ENCODE measurements around the gene RAVER1. TPM values are rescaled to one million over a fixed set of nuclear protein-coding genes. Genes with fewer than 3 reads are reported as not detected.

RAVER1 gene
- total RNA-seq, 1 donor from 2014 or later: 24.8 TPM

DNA sequence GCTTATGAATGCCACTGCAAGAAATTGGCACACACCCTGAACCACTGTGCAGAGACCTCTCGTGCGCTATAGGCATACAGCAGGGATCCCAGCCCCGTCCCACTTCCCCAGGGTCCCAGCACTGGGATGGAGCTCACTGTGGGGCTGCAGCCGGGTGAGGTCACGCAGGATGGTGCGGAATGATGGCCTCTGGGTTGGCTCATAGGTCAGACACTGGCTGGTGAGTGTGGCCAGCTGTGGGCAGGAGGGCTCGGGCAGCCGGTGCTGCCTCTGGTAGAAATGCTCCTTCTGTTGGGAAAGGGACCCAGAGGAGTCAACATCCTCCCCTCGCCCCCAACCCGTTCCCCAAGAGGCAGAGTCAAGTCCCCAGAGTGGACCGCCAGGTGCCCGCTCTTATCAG lies 23.1 kb upstream of the RAVER1 start:
- Mint-ChIP-seq H3K9me3 (ENCODE audit: unreplicated experiment) (peaks cover 2% of the 10 kb centered on the region), H3K27ac (ENCODE audit: unreplicated experiment) (no peak overlapping the region), H3K4me1 (ENCODE audit: low read depth, unreplicated experiment) (peaks cover 5% of the 10 kb centered on the region), H3K27me3 (ENCODE audit: unreplicated experiment) (peaks cover 4% of the 10 kb centered on the region), H3K36me3 (ENCODE audit: unreplicated experiment) (no peaks in the 10 kb centered on the region), H3K4me3 (ENCODE audit: unreplicated experiment) (no peak overlapping the region)
- TF ChIP-seq, protein P1, sequence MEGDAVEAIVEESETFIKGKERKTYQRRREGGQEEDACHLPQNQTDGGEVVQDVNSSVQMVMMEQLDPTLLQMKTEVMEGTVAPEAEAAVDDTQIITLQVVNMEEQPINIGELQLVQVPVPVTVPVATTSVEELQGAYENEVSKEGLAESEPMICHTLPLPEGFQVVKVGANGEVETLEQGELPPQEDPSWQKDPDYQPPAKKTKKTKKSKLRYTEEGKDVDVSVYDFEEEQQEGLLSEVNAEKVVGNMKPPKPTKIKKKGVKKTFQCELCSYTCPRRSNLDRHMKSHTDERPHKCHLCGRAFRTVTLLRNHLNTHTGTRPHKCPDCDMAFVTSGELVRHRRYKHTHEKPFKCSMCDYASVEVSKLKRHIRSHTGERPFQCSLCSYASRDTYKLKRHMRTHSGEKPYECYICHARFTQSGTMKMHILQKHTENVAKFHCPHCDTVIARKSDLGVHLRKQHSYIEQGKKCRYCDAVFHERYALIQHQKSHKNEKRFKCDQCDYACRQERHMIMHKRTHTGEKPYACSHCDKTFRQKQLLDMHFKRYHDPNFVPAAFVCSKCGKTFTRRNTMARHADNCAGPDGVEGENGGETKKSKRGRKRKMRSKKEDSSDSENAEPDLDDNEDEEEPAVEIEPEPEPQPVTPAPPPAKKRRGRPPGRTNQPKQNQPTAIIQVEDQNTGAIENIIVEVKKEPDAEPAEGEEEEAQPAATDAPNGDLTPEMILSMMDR (IDR thresholded peaks at IDR 0.05; ENCODE audit: partially characterized antibody, unreplicated experiment): no peak
- no peak for DNase-seq

DNA sequence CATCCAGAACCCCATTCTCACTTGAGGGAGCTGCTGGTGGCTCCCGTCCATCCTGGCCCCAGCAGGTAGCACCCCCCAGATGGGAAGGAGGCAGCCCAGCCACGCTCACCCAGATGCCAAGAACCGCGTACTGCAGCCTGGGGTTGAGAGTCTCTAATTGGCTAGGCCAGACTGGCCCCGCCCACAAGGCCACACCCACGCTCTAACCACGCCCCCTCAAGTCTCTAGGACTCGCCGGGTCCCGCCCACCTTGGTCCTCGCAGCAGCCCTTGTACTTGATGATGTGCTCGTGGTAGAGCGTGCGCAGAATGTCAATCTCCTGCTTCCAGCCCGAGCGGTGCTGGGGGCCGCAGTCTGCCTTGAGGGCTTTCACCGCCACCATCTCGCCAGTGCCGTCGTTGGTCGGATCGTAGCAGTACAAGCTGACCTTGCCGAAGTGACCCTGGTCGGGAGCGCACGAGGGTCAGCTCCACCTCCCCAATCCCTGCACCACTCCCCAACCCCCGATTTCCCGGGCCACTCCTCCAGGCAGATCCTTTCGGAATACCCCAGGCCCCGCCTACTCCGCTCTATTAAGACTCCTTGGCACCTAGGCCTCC lies 20.6 kb upstream of the RAVER1 start:
- DNase-seq: peak; percentile 98
- TF ChIP-seq, protein P1 (IDR thresholded peaks at IDR 0.05; ENCODE audit: partially characterized antibody, unreplicated experiment): no peak
- peak overlapping the region; percentile 96 for H3K27ac Mint-ChIP-seq (ENCODE audit: unreplicated experiment)
- H3K4me1 Mint-ChIP-seq (ENCODE audit: low read depth, unreplicated experiment): peaks cover 5% of the 10 kb centered on the region
- peaks cover 4% of the 10 kb centered on the region for H3K27me3 Mint-ChIP-seq (ENCODE audit: unreplicated experiment)
- peak overlapping the region; percentile 88 for H3K4me3 Mint-ChIP-seq (ENCODE audit: unreplicated experiment)
- H3K36me3 Mint-ChIP-seq (ENCODE audit: unreplicated experiment): no peaks in the 10 kb centered on the region
- H3K9me3 Mint-ChIP-seq (ENCODE audit: unreplicated experiment): peaks cover 2% of the 10 kb centered on the region

DNA sequence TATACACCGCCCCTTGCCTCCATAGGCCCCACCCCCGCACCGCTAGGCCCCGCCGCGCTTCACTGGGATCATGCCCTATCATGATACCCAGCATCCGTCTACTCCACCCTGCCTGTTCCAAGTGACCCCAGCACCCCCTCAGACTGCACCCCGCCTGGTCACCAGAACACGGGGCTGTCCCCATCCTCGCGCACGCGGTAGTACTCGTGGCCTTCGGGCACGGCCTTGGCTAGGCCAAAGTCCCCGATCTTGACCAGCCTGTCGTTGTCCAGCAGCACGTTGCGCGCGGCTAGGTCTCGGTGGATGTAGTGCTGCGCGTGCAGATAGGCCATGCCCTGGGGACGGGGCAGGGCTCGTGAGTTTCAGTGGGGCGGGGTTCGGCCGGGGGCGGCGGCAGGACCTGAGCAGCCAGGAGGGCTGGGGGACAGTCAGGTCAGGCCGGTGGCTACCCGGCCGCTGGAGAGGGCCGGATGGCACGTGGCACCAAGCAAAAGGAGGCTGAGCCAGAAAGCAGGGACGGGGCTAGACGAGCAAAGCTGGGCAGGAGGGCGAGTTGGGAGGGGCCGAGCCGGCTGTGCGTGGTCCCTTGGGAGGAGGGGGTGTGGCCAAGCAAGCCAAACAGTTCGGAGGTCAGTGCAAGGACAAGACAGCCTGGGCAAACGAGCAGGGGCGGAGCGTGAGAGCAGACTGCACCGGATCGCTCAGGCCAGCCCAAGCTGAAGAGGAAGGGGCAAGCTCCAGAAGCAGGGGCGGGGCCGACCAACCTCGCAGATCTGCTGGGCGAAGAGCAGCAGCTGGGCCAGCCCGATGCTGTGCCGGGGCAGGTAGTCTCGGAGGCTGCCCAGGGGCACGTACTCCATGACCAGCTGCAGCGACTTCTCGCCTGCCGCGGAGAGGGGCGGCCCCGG lies 19.7 kb upstream of the RAVER1 start:
- peak; percentile 97 for DNase-seq
- peaks cover 2% of the 10 kb centered on the region for H3K9me3 Mint-ChIP-seq (ENCODE audit: unreplicated experiment)
- peaks cover 5% of the 10 kb centered on the region for H3K4me1 Mint-ChIP-seq (ENCODE audit: low read depth, unreplicated experiment)
- H3K4me3 Mint-ChIP-seq (ENCODE audit: unreplicated experiment): peak overlapping the region; percentile 88
- no peaks in the 10 kb centered on the region for H3K36me3 Mint-ChIP-seq (ENCODE audit: unreplicated experiment)
- peak overlapping the region; percentile 96 for H3K27ac Mint-ChIP-seq (ENCODE audit: unreplicated experiment)
- H3K27me3 Mint-ChIP-seq (ENCODE audit: unreplicated experiment): peaks cover 4% of the 10 kb centered on the region
- TF ChIP-seq, protein P1 (IDR thresholded peaks at IDR 0.05; ENCODE audit: partially characterized antibody, unreplicated experiment): no peak

DNA sequence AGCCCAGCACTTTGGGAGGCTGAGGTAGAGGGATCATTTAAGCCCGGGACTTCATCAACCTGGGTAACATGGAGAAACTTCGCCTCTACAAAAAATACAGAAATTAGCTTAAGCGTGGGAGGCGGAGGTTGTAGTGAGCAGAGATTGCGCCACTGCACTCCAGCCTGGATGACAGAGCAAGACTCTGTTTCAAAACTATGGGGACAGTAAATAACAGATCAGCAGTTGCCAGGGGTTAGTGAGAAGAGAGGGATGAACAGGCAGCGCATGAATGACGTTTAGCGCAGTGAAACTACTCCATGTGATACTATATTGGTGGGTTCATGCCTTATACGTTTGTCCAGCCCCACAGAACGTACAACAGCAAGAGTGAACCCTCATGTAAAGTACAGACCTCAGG lies 13.2 kb upstream of the RAVER1 start:
- Mint-ChIP-seq H3K4me3 (ENCODE audit: unreplicated experiment) (no peak overlapping the region), H3K4me1 (ENCODE audit: low read depth, unreplicated experiment) (no peaks in the 10 kb centered on the region), H3K27ac (ENCODE audit: unreplicated experiment) (no peak overlapping the region), H3K36me3 (ENCODE audit: unreplicated experiment) (no peaks in the 10 kb centered on the region), H3K27me3 (ENCODE audit: unreplicated experiment) (peaks cover 2% of the 10 kb centered on the region), H3K9me3 (ENCODE audit: unreplicated experiment) (peaks cover 5% of the 10 kb centered on the region)
- TF ChIP-seq, protein P1 (IDR thresholded peaks at IDR 0.05; ENCODE audit: partially characterized antibody, unreplicated experiment): no peak
- DNase-seq: no peak

DNA sequence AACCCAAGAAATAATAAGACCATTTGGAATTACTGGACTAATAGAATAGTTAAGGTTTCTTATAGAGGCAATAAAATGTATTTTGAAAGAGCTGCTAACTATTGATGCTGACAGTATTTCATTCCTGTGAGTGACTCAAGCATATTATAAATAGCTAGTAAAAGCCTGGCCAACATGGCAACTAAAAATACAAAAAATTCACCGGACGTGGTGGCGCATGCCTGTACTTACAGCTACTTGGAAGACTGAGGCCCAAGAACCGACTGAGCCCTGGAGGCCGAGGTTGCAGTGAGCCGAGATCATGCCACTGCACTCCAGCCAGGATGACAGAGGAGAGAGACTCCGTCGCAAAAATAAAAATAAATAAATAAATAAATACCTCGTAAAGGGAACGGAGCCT lies 11.5 kb upstream of the RAVER1 start:
- Mint-ChIP-seq H3K27me3 (ENCODE audit: unreplicated experiment) (peaks cover 2% of the 10 kb centered on the region), H3K9me3 (ENCODE audit: unreplicated experiment) (peaks cover 5% of the 10 kb centered on the region), H3K4me1 (ENCODE audit: low read depth, unreplicated experiment) (no peaks in the 10 kb centered on the region), H3K4me3 (ENCODE audit: unreplicated experiment) (no peak overlapping the region), H3K36me3 (ENCODE audit: unreplicated experiment) (no peaks in the 10 kb centered on the region), H3K27ac (ENCODE audit: unreplicated experiment) (no peak overlapping the region)
- no peak for DNase-seq
- TF ChIP-seq, protein P1 (IDR thresholded peaks at IDR 0.05; ENCODE audit: partially characterized antibody, unreplicated experiment): no peak
